ENCODE data around the gene SMIM5.

Gene SMIM5

DNA sequence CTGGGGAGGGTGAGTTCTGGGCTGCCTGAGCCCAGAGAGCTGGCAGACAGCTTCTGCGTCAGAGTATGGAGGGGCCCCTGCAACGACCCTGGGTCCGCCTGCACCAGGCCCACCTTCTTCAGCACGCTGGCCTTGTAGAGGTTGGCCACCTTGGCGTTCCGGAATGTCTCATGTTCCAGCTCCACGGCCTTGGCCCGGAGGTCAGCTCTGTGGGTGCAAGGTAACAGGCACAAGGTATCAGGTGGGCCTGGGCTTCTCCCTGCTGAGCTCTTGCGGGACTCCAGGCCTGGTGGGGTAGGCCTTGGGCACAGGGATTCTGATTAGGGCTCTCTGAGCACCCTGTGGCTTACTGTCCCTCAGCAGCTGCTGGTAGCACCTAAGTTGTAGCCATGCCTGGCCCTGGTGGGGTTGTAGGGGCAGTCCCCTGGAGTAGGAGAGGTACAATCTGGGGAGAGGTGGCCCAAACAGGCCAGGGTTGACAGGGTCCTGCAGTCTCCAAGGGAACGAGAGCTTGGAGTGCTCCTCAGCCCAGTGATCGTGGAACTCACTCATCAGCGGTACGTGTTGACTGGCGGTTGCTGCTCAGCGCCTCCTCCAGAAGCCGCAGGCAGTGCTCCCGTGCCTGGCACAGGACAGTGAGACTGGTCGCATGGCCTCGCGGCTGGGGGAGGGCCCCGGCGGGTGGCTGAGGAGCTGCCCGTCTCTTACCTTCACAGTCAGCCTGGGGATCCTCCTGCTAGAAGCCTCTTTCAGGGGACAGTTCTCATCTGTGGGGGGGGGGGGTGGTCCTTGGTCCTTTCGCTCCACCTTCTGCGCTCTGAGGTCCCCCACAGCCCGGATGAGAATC, 2.9 kb upstream of the SMIM5 start:
- DNase-seq (ENCODE audit: low spot score), result no peak
- TF ChIP-seq, protein P1, sequence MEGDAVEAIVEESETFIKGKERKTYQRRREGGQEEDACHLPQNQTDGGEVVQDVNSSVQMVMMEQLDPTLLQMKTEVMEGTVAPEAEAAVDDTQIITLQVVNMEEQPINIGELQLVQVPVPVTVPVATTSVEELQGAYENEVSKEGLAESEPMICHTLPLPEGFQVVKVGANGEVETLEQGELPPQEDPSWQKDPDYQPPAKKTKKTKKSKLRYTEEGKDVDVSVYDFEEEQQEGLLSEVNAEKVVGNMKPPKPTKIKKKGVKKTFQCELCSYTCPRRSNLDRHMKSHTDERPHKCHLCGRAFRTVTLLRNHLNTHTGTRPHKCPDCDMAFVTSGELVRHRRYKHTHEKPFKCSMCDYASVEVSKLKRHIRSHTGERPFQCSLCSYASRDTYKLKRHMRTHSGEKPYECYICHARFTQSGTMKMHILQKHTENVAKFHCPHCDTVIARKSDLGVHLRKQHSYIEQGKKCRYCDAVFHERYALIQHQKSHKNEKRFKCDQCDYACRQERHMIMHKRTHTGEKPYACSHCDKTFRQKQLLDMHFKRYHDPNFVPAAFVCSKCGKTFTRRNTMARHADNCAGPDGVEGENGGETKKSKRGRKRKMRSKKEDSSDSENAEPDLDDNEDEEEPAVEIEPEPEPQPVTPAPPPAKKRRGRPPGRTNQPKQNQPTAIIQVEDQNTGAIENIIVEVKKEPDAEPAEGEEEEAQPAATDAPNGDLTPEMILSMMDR (IDR thresholded peaks at IDR 0.05; ENCODE audit: extremely low read depth, insufficient read depth, missing control alignments), result no peak
- in situ Hi-C loops (cut with MboI; ENCODE audit: low pct_unique_long_range_greater_than_20kb, low sequenced_read_pairs, unreplicated experiment), result no loop called here

DNA sequence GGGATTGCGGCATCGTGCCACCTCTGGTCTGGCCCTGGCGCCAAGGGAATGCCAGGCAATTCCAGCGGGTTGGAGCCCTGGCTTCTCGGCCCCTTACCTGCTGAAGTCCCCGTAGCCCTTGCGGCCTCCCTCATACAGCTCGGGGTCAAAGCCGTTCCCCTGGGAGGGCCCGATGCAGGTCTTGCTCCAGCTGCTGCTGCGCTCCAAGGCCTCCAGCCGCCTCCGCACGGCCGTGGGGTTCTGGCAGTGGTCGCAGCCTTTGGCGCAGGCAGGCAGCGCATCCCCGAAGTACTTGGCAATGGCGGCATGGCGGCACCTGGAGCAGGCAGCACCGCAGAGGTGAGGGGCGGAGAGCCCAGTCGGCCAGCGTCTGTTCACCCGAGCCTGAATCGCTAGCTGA, 1.9 kb upstream of the SMIM5 start:
- TF ChIP-seq, protein P1 (IDR thresholded peaks at IDR 0.05; ENCODE audit: extremely low read depth, insufficient read depth, missing control alignments), result no peak
- in situ Hi-C loops (cut with MboI; ENCODE audit: low pct_unique_long_range_greater_than_20kb, low sequenced_read_pairs, unreplicated experiment), result no loop called here

DNA sequence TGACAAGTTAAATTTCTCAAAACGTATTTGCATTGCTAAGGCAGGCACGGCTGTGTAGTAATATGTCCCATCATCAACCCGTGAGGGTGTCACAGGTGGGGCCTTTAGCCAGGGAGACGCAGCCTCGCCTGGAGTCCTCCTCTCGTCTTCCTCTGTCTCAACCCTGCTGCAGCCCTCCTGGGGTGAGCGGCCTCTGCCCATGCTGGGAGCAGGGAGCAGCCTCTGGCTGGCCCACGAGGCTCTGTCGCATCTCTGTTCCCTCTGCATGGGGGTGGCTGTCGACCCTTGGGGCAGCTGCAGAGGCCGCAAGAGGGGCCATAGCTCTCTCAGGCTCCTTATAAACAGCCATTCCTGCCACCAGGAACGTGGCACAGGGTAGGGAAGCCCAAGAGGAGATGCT, 806 bp upstream of the SMIM5 start:
- TF ChIP-seq, protein P1 (IDR thresholded peaks at IDR 0.05; ENCODE audit: extremely low read depth, insufficient read depth, missing control alignments), result no peak
- no peak for DNase-seq (ENCODE audit: low spot score)
- in situ Hi-C loops (cut with MboI; ENCODE audit: low pct_unique_long_range_greater_than_20kb, low sequenced_read_pairs, unreplicated experiment), result no loop called here

More for the DNA sequence above, 1.9 kb upstream of the SMIM5 start:
- DNase-seq (ENCODE audit: low spot score), result no peak

DNA sequence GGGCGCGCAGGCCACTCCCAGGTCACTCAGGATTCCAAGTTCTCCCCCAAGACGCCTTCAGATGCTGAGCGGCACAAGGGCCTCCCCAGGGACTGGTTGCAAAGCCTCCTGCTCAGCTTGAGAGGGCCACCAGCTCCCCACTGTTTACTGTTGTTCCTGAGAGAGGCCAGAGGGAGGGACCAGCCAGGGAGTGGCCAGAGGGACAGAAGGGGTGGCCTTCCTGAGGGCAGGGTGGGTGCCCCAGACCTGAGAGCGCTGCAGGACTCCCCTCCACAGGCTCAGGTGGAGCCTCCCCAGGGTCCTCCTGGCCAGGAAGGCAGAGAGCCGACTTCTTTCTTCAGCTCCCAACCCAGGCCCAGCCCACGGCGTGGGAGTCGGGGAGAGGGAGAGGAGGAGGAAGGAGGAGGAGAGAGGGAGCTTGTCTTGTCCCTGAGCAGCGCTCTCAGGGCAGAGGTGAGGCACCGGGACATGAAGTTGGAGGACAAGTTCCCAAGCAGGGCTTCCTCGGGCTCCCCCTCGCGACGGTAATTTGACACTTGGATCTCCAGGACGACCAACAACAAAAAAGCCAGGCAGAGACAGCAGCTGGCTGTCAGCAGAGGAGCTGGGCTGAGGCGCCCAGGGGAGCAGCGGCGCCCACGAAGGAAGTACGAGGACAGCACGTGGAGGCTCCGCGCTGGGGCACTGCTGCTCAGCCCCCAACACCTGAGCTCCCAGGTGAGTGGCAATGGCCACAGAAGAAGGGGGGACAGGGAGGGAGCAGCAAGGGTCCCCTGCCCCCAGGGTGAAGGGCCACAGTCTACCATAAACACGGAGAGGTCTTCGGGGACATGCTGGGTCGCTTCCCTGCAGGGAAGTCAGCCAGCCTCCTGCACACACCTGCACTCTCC, 497 bp downstream of the SMIM5 start:
- in situ Hi-C loops (cut with MboI; ENCODE audit: low pct_unique_long_range_greater_than_20kb, low sequenced_read_pairs, unreplicated experiment), result no loop called here
- TF ChIP-seq, protein P1 (IDR thresholded peaks at IDR 0.05; ENCODE audit: extremely low read depth, insufficient read depth, missing control alignments), result peak; percentile 62
- DNase-seq (ENCODE audit: low spot score), result peak; percentile 87

DNA sequence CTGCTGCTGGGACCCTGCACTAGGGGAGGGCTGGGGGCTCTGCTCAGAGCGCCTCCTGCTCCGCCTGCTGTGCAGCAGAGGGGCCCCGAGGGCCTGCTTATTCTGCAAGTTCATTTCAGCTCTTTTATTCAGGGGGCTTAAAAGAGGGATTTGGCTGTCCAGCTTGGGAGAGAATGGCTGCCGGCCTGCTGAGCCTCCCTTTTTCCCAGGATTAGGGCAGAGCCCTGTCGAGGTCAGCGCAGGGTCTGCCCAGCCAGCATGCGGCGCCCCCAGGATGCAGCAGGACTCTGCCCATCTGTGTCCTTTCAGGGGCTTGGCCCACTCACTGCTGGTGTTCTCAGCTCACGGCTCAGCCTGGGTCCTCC, 1.1 kb downstream of the SMIM5 start:
- no peak for DNase-seq (ENCODE audit: low spot score)
- in situ Hi-C loops (cut with MboI; ENCODE audit: low pct_unique_long_range_greater_than_20kb, low sequenced_read_pairs, unreplicated experiment), result no loop called here
- TF ChIP-seq, protein P1 (IDR thresholded peaks at IDR 0.05; ENCODE audit: extremely low read depth, insufficient read depth, missing control alignments), result no peak

DNA sequence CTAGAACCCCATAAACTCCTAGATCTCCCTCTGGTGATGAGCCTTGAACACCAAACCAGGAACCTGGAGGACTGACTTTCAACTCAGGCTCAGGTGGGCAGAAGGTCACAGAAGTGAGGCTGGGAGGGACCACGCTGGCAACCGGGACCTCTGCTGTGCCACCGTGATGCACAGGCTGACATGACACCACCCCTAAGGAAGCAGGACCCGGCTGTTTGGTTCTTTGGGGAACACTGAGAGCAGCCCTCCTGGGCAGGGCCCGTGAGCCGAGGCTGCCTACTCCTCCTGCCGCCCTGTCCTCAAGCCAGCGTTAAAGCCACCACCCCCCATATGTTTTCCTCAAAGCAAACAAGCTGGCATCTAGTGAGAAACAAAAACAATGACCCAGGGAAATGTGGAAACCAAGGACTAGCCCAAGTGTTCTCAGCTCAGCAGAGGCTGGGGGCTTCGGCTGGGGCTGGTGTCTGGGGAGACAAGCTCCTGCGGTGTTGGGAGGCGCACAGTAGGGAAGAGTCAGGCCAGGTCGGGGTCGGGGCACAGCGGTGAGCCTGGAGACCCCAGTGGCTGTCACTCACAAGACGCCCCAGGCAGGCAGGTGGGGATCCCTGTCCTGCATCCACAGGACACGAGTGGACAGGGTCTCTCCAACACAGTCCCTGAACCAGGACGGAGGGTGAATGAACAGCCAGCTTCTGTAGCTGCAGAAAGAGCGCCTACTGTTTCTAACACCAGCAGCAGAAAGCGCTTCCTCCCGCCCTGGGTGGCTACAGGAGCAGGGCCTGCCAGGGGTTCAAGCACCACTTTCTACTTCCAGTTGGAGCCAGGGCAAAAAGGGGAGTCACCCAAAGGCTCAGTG, 1.7 kb downstream of the SMIM5 start:
- in situ Hi-C loops (cut with MboI; ENCODE audit: low pct_unique_long_range_greater_than_20kb, low sequenced_read_pairs, unreplicated experiment), result no loop called here
- TF ChIP-seq, protein P1 (IDR thresholded peaks at IDR 0.05; ENCODE audit: extremely low read depth, insufficient read depth, missing control alignments), result no peak
- DNase-seq (ENCODE audit: low spot score), result no peak

Measured in GM13977 (cell line).